SU-DHL-6 (cell line): ENCODE data around the gene ARHGEF11.

ENCODE experiments used
- EZH2phosphoT487 ChIP-seq: fragments of 200-600 bp; sonication (generic), shearing (Covaris generic); conservative IDR thresholded peaks from 2 replicates; pipeline ENCODE4 v1.6.1; 2018; ENCODE audit warnings: mild to moderate bottlenecking, antibody characterized with exemption, low read length, moderate library complexity, mixed read lengths
- TF ChIP-seq, protein P1 (sequence below): fragments of 200-600 bp; sonication (generic); IDR thresholded peaks from one replicate; pipeline ENCODE4 v1.5.1; 2017; ENCODE audit warnings: antibody characterized with exemption, mild to moderate bottlenecking, low read length, moderate library complexity; ENCODE audit not compliant: insufficient read depth, poor library complexity, severe bottlenecking

DNA sequence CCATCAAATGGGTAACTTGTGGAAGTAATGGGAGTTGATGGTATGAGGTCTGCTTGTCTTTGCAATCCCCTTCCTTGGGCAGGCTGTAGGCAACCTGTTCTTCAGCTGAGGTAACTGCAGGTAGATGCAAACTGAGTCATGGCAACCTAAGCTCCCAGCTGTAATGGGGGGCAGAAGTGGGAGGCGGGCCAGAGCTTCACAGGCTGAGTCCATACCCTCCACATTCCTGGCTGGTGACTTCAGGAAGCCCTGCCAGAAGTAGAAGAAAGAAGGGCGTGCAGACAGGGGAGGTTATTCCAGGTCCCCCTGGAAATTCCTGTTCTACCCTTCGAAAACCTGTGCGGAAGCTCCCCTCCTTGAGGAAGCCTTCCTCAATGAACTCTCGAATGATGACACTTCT, 44.9 kb downstream of the ARHGEF11 start:
- TF ChIP-seq, protein P1, sequence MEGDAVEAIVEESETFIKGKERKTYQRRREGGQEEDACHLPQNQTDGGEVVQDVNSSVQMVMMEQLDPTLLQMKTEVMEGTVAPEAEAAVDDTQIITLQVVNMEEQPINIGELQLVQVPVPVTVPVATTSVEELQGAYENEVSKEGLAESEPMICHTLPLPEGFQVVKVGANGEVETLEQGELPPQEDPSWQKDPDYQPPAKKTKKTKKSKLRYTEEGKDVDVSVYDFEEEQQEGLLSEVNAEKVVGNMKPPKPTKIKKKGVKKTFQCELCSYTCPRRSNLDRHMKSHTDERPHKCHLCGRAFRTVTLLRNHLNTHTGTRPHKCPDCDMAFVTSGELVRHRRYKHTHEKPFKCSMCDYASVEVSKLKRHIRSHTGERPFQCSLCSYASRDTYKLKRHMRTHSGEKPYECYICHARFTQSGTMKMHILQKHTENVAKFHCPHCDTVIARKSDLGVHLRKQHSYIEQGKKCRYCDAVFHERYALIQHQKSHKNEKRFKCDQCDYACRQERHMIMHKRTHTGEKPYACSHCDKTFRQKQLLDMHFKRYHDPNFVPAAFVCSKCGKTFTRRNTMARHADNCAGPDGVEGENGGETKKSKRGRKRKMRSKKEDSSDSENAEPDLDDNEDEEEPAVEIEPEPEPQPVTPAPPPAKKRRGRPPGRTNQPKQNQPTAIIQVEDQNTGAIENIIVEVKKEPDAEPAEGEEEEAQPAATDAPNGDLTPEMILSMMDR = no peak
- TF ChIP-seq EZH2phosphoT487 = no peak
